GM18868 (cell line): Measurements from ENCODE around the gene AADAT.
"Not testable (repeated sequence)": the region's sequence is repeated elsewhere in the genome, so short reads cannot be mapped to it uniquely, and the experiment has no call there.

Experiments used
- ATAC-seq: cut with Tn5 transposase; IDR thresholded peaks from one replicate; pipeline ENCODE4 v1.9.1; 2021; ENCODE audit warnings: mild to moderate bottlenecking, moderate library complexity; ENCODE audit not compliant: unreplicated experiment

The AADAT gene

DNA sequence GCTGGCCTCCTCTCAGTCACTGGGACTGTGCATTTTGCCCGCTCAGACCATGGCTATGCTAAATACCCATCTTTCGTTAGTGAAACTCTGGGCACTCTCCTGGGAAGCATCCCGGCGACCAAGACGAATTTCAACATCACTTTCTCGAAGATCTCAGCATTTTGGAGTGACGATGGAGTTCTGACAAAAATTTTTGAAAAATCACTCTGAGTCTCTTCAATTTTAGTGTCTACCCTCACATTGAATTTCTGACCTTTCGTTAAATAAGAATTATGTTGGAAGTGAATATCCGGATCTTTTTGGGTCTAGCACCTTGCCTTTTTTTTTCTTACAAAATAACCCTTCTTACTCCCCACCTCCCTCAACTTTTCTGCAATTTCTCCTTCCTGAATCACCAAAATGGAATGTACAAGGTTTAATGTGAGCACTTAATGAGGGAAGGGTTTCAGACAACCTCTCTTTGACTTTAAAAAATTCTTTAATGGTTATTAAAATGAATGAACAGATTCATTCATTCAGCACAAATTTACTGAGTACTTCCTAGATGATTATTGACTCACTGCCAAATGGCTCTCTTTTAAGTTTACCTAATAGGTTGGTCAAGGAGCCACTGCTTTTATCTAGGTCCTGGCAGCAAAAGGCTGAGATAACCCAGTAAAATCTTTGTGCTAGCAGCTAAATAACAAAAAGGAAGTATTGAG, 746 bp upstream of the AADAT start:
- no peak for ATAC-seq

DNA sequence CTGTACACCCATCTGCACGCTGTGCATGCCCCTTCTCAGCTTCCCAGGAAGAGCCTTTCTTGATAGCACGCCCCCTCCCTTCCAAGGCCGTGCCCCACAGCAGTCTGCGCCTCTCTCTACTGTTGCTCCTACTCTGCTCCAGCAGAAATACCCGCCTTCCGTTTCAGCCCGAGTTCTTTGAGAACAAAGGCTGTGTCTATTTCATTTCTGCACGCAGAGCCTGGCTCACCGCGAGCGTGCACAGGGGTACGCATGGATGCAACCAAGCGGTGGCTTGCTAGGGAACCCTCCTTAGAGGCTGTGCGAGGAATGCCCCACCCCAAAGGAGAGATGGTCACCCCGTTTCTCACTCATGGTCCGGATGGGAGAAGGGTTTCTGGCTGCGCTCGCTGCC, 485 bp downstream of the AADAT start:
- peak; percentile 11 for ATAC-seq

DNA sequence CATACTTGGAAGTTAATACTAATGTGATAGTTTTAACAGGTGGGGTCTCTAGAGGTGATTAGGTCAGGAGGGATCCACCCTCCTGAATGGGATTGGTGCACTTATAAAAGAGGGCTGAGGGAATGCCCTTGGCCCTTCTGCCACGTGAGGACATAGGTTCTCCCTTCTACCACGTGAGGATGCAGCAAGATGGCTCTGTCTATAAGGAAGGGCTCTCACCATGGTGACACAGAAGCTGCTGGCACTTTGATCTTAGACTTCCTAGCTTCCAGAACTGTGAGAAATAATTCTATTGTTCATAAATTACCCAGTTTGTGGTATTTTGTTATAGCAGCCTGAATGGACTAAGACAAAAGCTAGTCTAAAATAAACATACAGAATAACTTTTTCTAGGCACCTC, 1.0 kb downstream of the AADAT start:
- no peak for ATAC-seq

DNA sequence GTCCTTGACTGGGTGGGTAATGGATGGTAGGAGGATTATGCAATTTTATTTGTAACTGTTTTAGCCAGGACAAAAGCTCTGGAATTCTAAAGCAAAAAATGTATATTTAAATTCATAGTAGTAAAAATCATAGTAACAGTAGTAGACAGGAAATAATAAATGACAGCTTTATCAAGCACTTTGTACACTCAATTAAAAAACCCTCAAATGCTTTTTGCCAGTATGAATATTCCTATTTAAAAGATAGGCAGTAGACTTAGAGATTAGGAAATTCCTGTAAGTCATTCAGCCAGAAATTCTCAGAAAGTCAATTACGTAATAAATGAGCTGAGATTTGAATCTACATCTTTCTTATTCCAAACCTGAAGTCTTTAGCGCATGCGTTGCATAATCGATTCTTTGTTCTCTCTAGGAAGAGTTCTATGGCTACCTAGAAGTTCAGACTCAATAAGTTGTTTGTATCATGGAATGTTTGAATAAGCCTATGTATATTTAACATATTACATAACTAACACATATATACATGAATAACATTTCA, 2.5 kb downstream of the AADAT start:
- no peak for ATAC-seq

DNA sequence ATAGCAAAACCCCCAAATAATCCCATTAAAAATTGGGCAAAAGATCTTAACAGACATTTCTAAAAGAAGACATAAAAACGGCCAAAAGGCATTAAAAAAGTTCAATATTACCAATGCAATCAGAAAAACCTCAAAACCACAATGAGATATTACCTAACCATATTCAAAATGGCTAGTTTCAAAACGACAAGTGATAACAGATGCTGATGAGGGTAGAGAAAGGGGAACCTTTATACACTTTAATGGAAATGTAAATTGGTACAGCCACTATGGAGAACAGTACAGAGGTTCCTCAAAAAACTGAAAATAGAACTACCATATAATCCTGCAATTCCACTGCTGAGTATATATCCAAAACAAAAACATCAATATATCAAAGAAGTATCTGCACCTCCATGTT, 6.2 kb downstream of the AADAT start:
- no peak for ATAC-seq

DNA sequence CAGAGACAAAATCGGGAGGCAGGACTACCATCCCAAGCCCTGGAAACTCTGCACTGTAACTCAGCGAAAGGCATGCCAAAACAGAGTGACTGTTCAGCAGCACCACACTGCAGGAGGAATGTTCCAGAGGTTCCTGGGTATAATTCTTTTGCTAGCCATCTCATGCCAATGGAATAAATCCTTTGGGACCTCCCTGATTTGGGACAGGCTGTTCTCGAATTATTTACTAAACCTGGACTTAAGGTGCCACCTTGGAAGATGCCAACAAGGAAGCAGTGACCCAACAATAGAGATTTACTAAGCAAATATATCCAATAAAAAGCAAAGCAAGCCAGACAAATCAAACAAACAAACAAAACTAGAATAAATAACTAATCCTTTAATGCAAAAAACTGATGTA, 9.3 kb downstream of the AADAT start:
- no peak for ATAC-seq

DNA sequence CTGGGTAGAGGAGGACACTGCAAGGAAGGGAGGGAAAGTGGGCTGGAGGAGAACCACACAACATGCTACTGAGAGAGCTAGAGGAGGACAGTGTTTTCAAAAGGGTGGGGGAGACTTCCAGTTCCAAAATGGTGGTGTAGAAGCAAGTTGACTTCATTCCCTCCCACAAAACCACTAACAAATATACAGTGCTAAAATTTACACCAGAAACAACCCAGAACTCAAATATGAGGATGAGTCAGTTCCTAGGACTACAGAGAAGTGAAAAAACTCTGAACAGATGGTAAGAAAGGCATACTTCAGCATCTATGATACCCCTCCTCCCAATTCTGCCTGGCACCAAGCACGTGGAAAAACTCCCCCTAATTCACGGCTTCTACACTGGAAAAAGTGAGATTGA, 9.8 kb downstream of the AADAT start:
- no peak for ATAC-seq

DNA sequence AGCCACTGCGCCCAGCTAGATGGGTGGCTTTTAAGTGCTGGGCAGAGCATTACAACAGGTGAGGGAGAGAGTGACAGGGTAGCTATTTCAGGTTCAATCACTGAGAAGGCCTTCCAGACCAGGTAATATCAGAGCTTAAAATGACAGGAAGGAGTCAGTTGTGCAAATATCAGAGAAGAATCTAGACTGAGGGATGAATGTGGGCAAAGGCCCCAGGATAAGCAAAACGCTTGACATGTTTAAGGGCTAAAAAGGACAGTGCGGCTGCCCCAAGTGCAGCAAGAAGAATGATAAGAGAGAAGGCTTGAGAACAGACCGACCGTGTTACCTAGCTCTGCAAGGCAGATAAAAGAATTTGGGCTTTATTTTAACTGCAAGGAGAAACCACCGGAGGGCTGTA, 18.6 kb downstream of the AADAT start:
- no peak for ATAC-seq

DNA sequence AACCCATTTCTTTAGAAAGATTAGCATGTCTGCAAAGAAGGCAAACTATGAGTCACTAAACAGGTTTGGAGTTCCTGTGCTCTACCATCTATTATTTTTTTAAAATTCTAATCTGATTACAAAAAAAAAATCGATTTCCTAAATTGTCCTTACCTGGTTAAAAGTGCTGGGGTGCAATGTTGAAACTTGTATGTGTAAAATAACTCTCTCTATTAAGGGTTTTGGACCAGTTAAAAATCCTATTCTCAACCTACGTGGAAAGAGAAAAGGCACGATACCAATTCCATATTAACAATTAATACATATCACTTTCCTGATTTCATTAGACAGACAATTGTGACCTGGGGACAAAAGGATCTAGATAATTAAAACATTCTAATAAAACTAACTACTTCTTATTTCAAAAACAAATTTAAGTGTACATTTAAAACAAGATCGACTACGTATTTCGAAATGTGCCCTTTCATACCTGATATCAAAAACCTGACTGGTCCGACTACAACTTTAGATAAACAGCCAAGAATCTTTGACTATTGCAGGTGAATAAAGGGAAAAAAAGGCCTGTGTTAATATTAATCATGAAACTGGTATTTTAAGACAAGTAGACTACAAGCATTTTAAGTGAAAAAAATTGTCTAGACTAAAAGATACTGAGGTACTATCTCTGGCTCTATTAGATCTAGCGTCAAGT, 21.2 kb downstream of the AADAT start:
- no peak for ATAC-seq

DNA sequence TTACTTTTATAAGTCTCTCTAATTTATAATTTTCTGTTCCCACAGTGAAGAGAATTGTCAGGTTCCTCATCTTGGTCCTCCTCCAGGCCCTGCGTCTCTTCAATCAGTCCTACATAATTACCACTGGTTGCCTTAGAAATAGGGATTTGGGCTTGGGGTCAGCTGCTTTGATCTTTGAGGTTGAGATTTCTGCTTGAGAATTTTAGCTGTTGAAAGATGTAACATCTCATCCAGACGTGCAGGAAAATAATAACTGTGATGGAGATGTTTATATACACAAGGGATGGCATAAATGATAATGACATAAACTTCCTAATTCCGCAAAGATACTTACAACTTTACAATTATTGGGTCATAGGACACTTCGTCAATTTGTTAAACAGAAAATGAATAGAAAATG, 30.3 kb downstream of the AADAT start:
- ATAC-seq: no peak

DNA sequence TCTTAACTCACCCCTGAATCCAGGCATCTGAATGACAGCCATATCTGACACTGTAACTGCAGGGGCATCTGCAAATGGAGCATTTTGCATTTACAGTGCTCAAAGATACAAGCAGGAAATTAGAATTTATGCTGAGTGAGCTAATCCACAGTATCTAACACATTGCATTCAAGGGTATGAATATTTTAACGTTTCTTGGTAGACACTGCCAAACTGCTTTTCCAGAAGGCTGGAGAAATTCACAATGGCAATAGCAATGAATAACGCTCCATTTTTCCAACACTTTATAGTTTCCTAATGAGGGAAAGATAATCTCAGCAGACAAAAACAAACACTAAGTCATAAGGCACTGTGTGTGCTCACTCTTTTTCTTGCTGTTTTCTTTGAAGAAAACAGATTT, 30.9 kb downstream of the AADAT start:
- no peak for ATAC-seq

DNA sequence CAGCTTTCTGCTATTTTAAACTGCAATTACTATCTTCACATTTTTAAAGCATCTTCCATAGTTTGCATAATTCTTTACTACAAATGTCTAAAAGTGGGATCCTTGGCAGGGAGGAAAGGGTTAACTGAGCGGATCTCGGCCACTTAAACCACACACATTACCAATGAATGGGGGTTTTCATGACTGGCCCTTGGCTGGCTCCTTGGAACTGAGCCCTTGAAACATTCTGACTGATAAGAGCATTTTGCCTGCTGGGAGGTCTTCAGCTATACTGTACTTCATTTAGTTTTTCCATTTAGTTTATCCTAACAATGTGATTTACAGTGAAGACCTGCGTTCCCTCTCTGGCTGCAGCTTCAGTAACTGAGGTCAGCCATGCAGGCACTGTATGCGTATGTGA, 31.9 kb downstream of the AADAT start:
- no peak for ATAC-seq

DNA sequence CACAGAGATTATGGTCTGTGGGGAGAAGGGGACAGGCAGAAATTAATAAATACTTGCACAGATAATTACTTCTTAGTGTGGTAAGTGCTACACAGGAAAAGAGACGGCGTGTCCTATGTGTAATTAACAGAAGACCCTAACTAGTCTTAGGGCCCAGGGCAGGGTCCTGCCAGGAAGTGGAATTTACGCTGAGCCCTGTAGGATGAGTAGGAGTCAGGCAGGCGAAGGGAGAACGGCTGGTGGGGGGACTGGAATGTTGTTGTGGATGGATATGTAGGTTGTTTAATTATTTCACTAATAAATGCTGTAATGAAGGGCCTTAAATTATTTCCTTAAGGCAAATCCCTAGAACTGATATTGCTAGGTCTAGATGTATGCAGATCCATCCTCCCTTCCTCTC, 36.8 kb downstream of the AADAT start:
- ATAC-seq: no peak

DNA sequence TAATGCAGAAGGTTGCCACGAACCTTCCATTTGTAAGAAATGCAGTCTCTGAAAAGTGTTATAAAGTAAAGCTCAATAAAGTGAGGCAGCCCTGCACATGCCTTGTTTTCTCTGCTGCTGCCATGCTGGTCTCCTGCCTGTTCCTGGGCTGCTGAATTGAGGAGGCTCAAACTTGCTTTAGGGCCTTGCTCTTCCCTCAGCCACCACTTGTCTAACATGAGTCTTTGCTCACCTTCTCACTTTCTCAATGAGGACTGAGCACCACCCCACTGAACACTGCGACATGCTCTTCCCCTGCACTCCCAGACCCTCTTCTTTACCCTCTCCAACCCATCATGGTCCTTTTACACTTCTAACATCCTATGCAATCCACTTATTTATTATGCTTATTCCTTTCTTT, 38.4 kb downstream of the AADAT start:
- no peak for ATAC-seq

DNA sequence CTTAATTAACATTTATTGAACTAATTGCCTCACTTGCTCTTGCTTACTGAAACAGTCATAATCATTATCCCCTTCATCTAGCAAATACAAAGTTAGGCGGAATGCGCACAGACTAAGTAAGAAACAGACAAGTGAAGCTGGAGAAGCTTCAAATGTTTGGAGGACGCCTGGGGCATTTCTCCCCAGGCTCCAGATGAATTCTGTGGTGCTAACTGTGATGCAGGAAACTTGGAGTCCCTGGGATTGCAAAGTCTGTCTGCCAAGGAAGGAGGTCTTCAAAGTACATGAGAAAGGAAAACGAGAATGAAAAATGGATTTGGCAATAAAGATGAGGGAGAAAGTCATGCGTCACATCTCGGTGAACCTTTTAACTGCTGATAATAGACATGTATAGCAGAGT, 40.0 kb downstream of the AADAT start:
- ATAC-seq: no peak

DNA sequence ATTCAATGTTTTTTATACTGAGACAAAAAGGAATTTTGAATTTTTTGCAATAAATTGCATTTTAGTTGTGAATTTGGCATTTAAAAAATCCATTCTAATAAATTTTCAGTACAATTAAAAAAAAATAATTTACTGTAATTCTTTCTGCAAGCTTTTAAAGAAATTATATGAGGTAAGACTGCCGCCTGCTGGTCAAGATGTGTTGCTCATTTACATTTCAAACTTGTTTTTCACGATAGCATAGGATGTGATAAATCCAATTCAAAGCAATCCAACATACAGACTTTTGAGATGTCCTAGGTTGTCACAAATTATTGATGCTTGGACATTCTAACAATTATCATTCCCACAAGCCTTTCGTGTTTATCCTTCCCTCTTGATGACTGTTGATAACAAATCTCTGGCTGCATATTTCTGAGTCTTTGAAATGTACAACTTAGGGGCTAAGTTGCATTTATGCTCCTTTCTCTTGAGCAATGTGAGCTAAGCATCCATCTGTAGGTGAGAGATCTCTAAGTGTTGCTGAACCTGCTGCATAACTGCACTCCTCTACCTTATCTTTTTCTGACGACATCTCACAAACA, 41.9 kb downstream of the AADAT start:
- peak; percentile 48 for ATAC-seq

DNA sequence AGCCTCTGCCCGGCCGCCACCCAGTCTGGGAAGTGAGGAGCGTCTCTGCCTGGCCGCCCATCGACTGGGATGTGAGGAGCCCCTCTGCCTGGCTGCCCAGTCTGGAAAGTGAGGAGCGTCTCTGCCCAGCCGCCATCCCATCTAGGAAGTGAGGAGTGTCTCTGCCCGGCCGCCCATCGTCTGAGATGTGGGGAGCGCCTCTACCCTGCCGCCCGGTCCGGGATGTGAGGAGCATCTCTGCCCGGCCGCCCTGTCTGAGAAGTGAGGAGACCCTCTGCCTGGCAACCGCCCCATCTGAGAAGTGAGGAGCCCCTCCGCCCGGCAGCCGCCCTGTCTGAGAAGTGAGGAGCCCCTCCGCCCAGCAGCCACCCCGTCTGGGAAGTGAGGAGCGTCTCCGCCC, 43.6 kb downstream of the AADAT start:
- ATAC-seq: not testable (repeated sequence)

DNA sequence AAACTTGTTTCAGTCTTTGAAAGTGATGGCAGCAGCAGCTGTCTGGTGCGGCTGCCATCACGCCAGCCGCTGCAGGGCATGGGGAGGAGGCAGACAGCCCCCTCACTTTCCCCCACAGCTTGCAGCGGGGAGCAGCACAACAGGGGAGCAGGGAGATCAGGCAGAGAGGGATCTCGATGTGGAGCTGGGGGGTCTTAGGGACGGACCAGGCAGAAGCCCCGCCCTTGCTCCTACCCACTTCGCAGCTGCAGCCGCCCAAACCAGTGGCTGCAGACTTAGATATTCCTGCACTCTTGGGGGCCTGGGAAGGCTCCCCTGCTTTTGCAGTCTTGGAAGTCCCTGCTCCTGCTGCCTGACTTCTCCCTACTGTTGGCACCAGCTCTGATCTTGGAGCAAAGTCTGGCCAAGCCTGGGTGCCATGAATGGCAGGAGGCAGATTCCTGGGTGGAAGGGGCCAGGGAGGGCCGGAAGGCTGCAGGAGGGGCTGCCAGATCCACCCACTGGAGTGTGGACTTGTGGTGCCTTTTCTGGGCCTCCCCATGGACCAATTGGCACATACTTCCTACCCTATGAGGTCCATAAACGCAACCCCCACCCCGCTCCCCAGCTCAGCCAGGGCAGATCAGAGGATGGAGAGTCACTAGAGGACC, 49.6 kb downstream of the AADAT start:
- ATAC-seq: no peak

DNA sequence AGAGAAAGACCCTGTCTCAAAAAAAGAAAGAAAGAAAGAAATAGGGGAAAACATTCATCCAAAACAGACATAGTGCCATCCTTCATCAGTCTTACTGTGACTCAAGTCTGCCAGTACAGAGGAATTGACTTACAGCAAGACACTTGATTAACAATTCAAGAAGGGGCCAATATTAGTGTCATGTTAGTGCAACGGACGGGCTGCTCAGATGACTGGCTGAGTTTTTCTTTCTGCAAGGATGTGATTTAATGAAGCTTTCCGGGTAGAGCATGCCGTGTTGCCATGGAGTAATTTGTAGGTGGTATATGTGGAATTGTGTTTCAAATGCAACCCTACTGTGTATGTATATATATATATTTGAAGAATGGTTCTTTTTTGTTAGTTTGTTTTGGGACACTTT, 51.0 kb downstream of the AADAT start:
- no peak for ATAC-seq

DNA sequence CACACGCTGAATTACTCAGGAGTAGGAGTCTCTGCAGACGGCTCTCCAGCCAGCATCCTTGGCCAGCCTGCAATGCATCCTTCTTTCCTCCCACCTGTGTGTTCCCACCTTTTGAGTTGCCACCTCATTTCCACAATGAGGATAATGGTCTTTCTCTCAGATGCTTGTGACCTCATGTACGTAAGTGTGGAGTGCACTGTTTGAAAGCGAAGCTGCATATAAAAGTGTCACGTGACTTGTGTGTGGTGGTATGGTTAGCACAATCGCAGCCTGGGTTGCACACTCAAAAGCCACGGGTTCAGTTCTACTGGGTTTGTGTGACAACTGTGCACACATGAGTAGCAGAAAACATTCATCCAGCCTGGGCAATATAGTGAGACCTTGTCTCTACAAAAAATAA, 51.5 kb downstream of the AADAT start:
- no peak for ATAC-seq

DNA sequence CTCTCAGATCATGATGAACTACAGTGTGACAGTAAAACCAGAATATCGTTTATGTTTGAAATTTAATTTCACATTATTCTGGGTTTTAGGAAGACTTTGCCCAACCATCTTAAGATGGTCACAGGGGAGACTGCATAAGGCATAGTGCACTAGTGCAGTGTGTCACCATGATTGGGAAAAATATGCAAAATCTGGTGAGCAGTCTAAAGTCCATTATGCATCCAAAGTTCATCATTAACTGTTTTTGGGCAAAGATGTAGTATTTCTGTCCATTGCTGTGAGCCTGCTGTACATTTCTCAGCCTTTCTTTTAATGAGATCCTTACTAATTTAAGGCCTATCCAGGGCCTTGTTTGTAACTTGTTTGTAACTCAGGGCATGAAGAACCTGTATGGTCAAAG, 52.3 kb downstream of the AADAT start:
- no peak for ATAC-seq

DNA sequence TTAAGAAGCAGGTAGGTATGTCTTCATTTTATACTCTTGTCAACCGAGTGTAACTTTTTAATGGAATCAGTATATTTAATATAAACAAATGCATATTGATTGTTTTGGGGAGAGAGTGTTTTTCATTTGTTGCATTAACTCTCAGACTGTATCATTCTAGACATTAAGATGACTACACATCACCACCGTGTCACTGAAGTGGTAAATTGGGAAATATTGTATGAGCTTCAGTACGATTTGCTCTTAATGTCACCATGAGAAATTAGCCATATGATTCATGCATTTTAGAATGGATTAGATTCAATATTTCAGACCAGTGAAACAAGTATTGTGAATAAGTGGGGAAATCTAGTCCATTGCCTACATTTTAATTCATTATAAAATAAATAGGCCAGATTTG, 53.9 kb downstream of the AADAT start:
- no peak for ATAC-seq
